OCI-LY7 (cell line): Measurements from ENCODE around the gene SUN2. TPM values are rescaled to one million over a fixed set of nuclear protein-coding genes. Genes with fewer than 3 reads are reported as not detected.

Source experiments
- BruUV-seq: library from RNA; stranded (reverse); fragments of 400-500 nt; replicated peaks from 2 replicates; lab custom pipeline; 2021; lab: Mats Ljungman, UMichigan
- CTCF ChIA-PET: fragments of 300-600 bp; sonication (Branson Sonifier 250); formaldehyde crosslinking; loops from one replicate; lab custom pipeline; 2022; ENCODE audit warnings: antibody characterized with exemption; ENCODE audit not compliant: unreplicated experiment; lab: Charles Lee
- POLR2A ChIA-PET: fragments of 300-600 bp; sonication (Branson Sonifier 250); formaldehyde crosslinking; loops from one replicate; lab custom pipeline; 2022; ENCODE audit warnings: antibody characterized with exemption; lab: Charles Lee
- DNase-seq: peaks from one replicate; pipeline ENCODE4 v3.0.0-alpha.2; 2015; ENCODE audit warnings: low spot score
- H2AFZ ChIP-seq: fragments of 200-600 bp; sonication (generic), shearing (Covaris generic); 2 replicates; pipeline ENCODE4 v1.6.1; 2014; ENCODE audit warnings: mild to moderate bottlenecking, antibody characterized with exemption, low read length, moderate library complexity
- H3K27ac ChIP-seq: fragments of 200-600 bp; sonication (generic); 2 replicates; pipeline ENCODE4 v1.5.1; 2014; ENCODE audit warnings: mixed run types, low read depth, mild to moderate bottlenecking, moderate library complexity, low read length, inconsistent platforms; ENCODE audit not compliant: poor library complexity, severe bottlenecking
- H3K36me3 ChIP-seq: fragments of 200-600 bp; sonication (generic); 2 replicates; pipeline ENCODE4 v1.6.1; 2014; ENCODE audit warnings: mild to moderate bottlenecking, antibody characterized with exemption, low read length, moderate library complexity, mixed read lengths; ENCODE audit not compliant: insufficient read depth
- H3K4me1 ChIP-seq: fragments of 200-600 bp; sonication (generic); 2 replicates; pipeline ENCODE4 v1.5.1; 2014; ENCODE audit warnings: mild to moderate bottlenecking, low read length; ENCODE audit not compliant: insufficient read depth, poor library complexity, severe bottlenecking
- H3K4me2 ChIP-seq: fragments of 200-600 bp; sonication (generic); 2 replicates; pipeline ENCODE4 v1.6.1; 2014; ENCODE audit warnings: mild to moderate bottlenecking, low read length
- H3K4me3 ChIP-seq: fragments of 200-600 bp; sonication (generic); 2 replicates; pipeline ENCODE4 v1.5.1; 2014; ENCODE audit warnings: mild to moderate bottlenecking, low read depth, low read length; ENCODE audit not compliant: poor library complexity, severe bottlenecking
- H3K79me2 ChIP-seq: fragments of 200-600 bp; sonication (generic); 2 replicates; pipeline ENCODE4 v1.6.1; 2016; ENCODE audit warnings: low read depth, mild to moderate bottlenecking, low read length, moderate library complexity, mixed read lengths; ENCODE audit not compliant: insufficient read depth
- H3K9me2 ChIP-seq: fragments of 200-600 bp; sonication (generic); 2 replicates; pipeline ENCODE4 v1.6.1; 2016; ENCODE audit warnings: mild to moderate bottlenecking, low read length, mixed read lengths; ENCODE audit not compliant: insufficient read depth
- H3K9me3 ChIP-seq: fragments of 200-600 bp; sonication (generic); 2 replicates; pipeline ENCODE4 v1.6.1; 2014; ENCODE audit warnings: mild to moderate bottlenecking, mixed run types, low read length, mixed read lengths
- H4K20me1 ChIP-seq: fragments of 200-600 bp; sonication (generic); 2 replicates; pipeline ENCODE4 v1.6.1; 2014; ENCODE audit warnings: mild to moderate bottlenecking, antibody characterized with exemption, low read length, moderate library complexity, mixed read lengths; ENCODE audit not compliant: insufficient read depth
- CTCF ChIP-seq: fragments of 200-600 bp; sonication (generic); conservative IDR thresholded peaks from 2 replicates; pipeline ENCODE4 v1.5.1; 2014; ENCODE audit warnings: mild to moderate bottlenecking, antibody characterized with exemption, low read length, moderate library complexity, mixed read lengths
- EZH2phosphoT487 ChIP-seq: fragments of 200-600 bp; sonication (generic); IDR thresholded peaks from 2 replicates; pipeline ENCODE4 v1.6.1; 2018; ENCODE audit warnings: low read depth, borderline replicate concordance, mild to moderate bottlenecking, mixed run types, antibody characterized with exemption, low read length, moderate library complexity, mixed read lengths
- intact Hi-C: fragments of 100-400 bp; cut with micrococcal nuclease; formaldehyde crosslinking; loops from one replicate; pipeline ENCODE4 v1.10.0; 2022; ENCODE audit not compliant: unreplicated experiment
- total RNA-seq, 2 experiments: library from RNA; depleted of rRNA in 1 of 2; stranded (reverse); fragments of >200 nt in 1 of 2; shearing (Covaris generic) in 1 of 2; gene quantifications; 2 replicates each; pipeline ENCODE4 v1.2.3, GENCODE V29; 2014 to 2022

The SUN2 gene
- total RNA-seq, 2 experiments from 2014 or later = 59.1 to 80.2 TPM

- peaks cover 85% of the 10 kb centered on the region for H3K36me3 ChIP-seq
- H3K9me2 ChIP-seq = no peaks in the 10 kb centered on the region
- H3K4me1 ChIP-seq = peaks cover 36% of the 10 kb centered on the region
- peaks cover 8% of the 10 kb centered on the region; the same call in 1 of the 2 replicates for H4K20me1 ChIP-seq
- no peaks in the 10 kb centered on the region for H3K9me3 ChIP-seq
- no TSS peak for BruUV-seq
- H3K79me2 ChIP-seq = peaks cover 32% of the 10 kb centered on the region
- ChIA-PET POLR2A (no interaction called here), CTCF (no interaction called here)
- H3K27ac ChIP-seq = no peak overlapping the region
- TF ChIP-seq EZH2phosphoT487 = no peak
- TF ChIP-seq CTCF = no peak
- intact Hi-C loops = no loop called here
- no peak overlapping the region for H3K4me3 ChIP-seq
- no peak overlapping the region for H2AFZ ChIP-seq
- H3K4me2 ChIP-seq = no peak overlapping the region
- no peak for DNase-seq
Observed at GRCh38 chr22:38694940-38695339, 60.9 kb downstream of the SUN2 start.

DNA sequence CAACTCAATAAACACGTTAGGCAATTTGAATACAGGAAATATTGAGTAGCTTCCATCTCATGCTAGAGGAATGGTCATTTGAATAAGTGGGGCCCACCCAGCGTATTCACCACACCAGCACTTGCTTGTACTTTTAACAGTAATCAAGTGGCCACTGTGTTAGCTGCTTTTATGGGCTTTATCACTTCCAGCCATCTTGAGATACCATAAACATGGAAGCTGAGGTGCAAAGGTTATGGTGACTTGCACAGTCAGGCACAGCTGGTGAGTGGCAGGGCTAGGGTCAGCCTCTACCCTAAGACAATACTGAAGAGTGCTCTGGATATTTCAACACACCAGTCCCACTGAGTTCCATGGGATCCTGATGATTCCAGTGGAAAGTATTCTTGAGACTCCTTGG is 61.7 kb downstream of the SUN2 start:
- POLR2A ChIA-PET = interaction anchor here (0.6 kb wide), 1 partner anchor 15 kb away, joined by 4 read pairs; no protein-coding TSS in a partner anchor
- Histone ChIP-seq H2AFZ (no peak overlapping the region), H3K4me3 (no peak overlapping the region), H3K9me2 (no peaks in the 10 kb centered on the region), H3K27ac (no peak overlapping the region), H3K9me3 (no peaks in the 10 kb centered on the region), H4K20me1 (peaks cover under 1% of the 10 kb centered on the region; the same call in 1 of the 2 replicates), H3K4me2 (no peak overlapping the region), H3K79me2 (peaks cover 23% of the 10 kb centered on the region; the same call in 1 of the 2 replicates), H3K4me1 (peaks cover 27% of the 10 kb centered on the region), H3K36me3 (peaks cover 92% of the 10 kb centered on the region)
- no peak for TF ChIP-seq CTCF
- no peak for TF ChIP-seq EZH2phosphoT487
- CTCF ChIA-PET = no interaction called here
- DNase-seq = no peak
- intact Hi-C loops = no loop called here
- BruUV-seq = no TSS peak

- CTCF ChIA-PET = no interaction called here
- no peaks in the 10 kb centered on the region for H3K9me3 ChIP-seq
- H3K4me1 ChIP-seq = no peaks in the 10 kb centered on the region
- no peak overlapping the region for H3K4me3 ChIP-seq
- H3K36me3 ChIP-seq = peaks cover 93% of the 10 kb centered on the region
- intact Hi-C loops = no loop called here
- H3K4me2 ChIP-seq = no peak overlapping the region
- TF ChIP-seq EZH2phosphoT487 = no peak
- no peak for TF ChIP-seq CTCF
- no peak overlapping the region for H3K27ac ChIP-seq
- no peaks in the 10 kb centered on the region for H3K79me2 ChIP-seq
- no peaks in the 10 kb centered on the region for H3K9me2 ChIP-seq
- no peak overlapping the region for H2AFZ ChIP-seq
- no peaks in the 10 kb centered on the region for H4K20me1 ChIP-seq
- BruUV-seq = no TSS peak
- POLR2A ChIA-PET = no interaction called here
- no peak for DNase-seq
Observed at GRCh38 chr22:38689651-38690050, 66.1 kb downstream of the SUN2 start.
